HG02678 (cell line): ENCODE results near the gene CTBP2.
A peak's percentile ranks its signal among the peaks of the same experiment; 100 is the strongest.

Source experiments
- ATAC-seq: cut with Tn5 transposase; IDR thresholded peaks from one replicate; pipeline ENCODE4 v1.9.1; 2021; ENCODE audit warnings: mild to moderate bottlenecking, moderate library complexity; ENCODE audit not compliant: unreplicated experiment

CTBP2 gene

DNA sequence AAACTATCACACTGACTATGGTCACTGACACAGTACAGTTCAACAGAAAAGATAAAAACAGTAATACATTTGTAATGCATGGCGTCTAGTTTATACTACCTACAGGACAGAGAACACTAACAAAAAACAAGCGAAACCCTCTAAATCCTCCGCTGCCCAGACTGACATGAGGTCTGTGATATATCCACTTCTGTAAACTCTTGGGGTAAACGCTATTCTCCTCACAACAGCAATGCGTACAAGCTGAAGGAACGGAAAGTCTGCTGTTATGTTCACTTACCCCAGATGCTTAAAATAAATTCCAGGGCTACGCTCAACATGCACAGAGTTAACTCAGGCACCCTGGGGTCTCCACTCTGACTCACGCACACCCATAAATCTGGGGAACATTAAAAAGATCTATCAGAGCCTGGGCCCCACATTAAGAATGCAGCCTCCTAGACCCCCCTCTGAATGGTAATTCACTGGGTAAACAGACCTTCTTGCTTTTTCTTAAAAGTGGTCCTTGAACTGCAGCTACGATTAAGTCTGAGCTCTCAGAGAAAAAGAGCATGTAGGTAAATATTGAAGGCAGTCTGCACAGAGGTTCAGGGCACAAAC lies 105.6 kb downstream of the CTBP2 start:
- no peak for ATAC-seq

DNA sequence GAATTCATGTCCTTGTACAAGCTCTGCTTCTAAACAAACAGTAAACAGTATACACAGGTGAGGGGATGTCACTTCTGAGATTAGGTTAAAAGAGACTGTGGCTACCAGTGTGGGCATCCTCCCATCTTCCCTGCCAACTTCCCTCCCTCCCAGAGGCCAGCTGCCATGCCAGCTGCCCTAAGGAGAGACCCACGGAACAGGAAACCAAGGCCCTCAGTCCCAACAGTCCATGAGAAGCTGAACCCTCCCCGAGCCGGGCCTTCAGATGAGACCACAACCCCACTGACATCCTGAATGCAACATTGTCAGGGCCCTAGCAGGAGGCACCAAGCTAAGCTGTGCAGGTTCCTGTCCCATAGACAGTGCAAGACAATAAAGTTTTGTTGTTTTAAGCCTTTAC lies 106.1 kb downstream of the CTBP2 start:
- no peak for ATAC-seq

DNA sequence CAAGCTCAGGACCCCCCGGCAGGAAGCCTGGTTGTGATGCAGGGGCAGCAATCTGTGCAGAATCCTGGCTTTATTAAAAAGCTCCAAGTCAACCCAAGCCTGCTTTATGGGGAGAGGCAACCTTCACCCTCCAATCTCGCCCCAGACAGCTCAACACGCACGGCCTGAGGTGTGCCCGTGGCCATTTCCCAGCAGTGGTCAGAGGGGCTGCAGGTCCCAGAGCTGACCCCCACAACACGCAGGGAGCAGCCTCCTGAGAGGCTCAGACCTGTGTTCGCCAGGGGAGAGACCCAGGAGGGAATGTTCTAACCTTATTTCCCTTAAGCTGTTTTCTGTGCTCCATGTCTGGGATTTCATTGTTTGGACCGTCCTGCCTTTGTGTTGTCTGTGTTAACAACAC lies 108.2 kb downstream of the CTBP2 start:
- no peak for ATAC-seq

DNA sequence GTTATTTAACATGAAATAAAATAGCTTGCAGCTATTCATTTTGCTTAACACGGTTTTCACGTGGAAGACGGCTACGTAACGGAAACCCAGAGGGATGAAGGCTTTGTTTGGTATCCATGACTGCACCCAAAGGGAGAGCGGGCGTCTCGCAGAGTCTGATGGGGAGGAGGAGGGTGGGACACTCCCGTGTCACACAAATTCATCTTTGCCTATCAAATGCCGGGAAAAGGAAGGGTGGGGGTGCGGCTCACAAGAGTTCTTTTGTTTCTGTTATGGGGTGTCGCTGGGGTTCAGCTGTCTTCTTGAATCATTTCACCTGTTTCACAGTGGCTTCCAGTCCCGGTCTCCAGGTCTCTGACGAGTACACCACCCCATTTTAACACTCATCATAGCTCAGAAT lies 110.0 kb downstream of the CTBP2 start:
- ATAC-seq, result no peak

DNA sequence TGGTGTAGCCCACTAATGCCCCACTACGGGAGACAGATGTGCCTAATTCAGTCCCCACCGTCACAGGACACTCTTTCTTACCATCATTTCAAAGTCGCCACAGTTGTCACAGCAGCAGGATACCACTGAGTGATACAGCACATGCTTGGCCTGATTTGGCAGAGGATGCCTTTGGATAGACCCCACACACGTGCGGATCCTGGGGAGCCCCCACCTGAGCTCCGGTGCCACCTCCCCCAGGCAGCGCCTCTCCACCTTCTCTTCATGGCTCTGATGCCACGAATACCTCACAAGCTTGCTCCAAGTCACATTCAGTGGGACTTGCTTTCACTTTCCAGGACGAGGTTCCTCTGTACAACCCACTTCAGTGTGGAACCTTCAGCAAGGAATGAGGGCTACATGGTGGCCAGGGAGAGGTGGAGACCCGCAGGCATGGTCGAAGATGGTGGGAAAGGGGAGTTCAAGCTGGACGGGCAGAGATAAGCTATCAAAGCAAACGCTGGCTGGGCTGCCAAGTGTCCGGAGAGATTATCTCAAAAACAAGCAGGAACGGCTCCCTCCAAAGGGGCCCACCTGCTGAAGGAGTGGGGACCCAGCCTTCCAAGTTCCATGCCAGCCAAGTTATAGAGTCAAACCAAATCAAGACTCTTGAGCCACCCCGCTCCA lies 111.0 kb downstream of the CTBP2 start:
- ATAC-seq, result no peak

DNA sequence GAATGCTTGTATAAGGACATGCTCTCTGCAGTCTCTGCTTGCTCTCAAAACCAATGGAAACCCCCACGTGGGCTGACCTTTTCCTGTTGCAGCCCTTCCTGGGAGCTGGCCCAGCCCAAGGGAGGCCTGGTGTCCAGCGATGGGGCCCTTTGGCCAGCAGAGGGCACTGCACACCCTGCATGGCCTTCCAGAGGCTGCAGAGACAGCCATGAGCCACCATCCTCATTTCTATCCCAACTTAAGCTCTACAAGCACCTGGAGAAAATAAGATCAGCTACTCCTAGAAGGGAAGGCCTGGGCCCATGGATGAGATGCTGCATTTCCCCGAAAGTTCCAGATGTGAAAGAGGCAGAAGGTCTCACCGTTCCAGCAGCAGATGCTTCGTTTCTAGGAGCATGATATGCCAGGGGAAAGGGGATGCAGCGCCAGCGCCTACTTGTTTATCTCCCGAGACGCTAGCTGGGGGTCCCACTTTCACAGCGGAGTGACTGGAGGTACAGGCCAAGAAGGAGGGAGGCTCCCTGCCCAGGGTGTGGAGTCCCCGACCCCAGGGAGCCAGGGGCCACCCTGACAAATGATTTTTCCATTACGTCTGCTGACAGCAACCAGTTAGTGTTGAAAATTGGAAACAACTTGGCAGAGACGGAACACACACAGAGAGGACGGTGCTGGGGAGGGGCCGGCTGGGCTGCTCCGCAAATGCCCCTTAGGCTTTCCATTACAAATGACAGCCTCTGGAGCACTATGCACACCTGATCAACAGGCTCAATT lies 112.1 kb downstream of the CTBP2 start:
- ATAC-seq, result peak; percentile 93

DNA sequence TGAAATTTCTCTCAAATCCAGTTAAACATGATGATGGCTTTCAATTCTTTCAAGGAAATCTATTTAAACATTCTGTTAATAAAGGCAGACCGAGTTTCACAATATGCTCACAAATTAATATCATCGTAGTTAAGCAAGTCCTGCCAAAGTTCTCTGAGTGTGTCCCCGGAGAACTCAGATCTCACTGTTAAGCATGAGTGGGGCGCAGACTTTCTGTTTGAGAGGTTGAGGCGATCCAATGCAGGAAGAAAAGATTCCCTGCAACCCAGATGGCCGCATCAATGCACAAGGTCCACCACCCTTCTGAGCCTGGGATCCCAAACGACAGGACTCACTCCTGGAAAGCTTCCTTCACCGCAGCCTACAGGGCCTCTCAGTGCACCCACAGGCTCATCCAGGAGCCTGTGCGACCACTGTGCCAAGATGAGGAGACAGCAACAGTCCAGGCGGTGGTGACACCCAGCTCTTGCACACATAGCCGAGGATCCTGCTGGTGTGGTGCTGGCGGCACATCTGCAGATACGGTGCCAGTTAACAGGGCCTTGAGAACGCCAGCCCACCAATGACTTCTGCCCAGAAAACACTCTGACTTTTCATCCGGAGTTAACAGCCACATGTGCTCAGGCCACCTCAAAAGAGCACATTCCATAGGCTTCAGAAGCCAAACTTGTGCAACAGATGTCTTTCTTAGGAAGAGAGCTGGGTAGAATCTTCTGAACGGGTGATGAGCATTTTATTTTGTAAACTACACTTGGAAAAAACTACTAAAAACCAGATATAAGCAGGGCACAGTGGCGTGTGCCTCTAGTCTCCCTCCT lies 116.3 kb downstream of the CTBP2 start:
- ATAC-seq, result no peak

DNA sequence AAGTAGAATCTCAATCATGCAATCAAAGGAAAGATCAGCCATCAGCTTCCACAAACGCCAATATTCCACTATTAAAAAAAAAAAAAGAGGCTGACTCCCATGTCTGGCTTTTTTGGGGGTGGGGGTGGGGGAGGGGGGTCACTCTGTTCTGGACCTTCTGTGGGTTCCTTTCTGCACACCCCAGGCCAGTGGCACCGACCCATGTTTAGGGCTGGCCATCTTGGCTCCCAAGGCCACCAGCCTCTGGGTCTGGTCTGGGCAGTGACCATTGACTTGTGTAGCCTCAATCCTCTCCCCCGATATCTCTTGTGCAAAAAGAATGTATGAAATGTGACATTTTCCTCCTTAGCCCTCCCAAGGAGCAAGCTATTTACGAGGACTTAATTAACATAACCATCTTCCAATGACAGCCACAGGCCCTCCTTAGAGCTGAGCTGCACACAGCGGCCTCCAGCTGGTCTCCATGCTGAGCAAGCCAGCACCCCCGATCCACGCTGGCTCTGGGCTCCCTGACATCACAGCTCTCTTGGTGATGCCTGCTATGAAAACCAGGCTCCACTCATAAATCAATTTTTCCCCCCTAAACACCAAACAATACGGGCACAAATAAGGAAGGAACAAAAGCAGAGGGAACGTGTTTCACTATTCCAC lies 118.4 kb downstream of the CTBP2 start:
- ATAC-seq, result no peak

DNA sequence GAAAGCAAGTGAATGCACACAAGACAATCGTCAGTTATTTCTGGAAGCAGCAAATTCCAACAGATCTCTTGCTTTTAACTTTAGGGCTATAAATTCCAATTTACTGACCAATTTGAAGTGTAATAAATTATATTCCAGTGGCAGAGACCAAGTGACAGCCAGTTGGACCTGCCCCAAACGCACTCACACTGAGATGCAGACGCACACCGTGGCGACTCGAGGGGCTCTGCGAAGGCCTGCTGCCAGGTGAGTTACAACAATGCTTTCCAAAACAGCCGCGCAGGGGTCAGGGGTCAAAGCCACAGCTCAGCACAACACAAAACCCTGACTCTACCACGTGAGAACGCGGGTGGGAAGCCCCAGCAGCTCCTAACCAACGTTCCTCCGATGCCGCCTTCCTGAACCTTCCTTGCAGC lies 121.0 kb downstream of the CTBP2 start:
- ATAC-seq, result no peak

DNA sequence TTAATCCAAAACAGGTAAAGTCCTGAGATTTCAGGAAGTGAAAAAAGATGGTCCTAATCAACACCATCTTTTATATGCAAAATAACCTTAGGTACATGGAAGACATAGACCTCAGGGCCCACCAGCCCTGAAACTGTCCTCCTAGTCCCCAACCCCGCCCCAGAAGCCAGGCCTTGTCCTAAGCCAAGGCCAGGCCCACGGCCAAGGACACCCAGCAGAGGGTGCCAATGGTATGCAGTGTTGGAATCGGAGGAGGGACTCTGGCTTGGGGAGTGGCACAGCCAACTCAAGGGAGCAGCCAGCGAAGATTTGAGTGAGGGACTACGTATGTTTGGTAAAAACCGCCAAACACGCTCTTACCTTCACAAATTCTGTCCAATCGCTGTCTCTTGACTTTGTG lies 121.7 kb downstream of the CTBP2 start:
- no peak for ATAC-seq

DNA sequence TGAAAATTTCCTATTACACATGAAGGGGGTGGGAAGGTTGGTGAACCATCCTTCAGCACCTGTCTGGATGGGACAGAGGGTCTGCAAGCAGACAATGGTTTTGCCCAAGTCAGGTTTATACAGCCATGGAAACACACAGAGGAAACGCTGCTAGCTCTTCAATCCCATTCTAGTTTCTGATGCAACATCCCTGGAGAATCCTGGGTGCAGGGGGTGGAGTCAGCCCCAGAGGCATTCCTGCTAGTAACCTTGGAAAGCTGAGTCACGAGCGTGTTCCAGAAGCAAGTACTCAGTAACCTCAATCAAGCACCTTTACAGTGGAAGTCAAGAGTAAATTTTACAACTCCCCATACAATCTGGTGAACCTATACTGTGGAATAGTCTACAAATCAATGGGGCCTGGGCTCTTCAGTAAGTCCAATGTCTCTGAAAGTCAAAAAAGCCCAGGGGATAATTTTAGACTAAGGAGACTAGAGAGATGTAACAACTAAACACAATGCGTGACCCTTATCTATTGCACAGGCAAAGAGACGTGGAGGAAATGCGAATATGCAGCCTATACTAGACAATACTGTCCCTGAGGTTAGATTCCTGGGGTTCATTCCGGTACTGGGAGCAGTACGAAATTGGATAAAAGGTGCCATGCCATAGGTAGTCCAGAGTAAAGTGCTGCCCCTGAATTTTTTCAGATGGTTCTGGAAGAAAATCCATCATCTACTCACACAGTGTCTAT lies 123.1 kb downstream of the CTBP2 start:
- ATAC-seq, result no peak

DNA sequence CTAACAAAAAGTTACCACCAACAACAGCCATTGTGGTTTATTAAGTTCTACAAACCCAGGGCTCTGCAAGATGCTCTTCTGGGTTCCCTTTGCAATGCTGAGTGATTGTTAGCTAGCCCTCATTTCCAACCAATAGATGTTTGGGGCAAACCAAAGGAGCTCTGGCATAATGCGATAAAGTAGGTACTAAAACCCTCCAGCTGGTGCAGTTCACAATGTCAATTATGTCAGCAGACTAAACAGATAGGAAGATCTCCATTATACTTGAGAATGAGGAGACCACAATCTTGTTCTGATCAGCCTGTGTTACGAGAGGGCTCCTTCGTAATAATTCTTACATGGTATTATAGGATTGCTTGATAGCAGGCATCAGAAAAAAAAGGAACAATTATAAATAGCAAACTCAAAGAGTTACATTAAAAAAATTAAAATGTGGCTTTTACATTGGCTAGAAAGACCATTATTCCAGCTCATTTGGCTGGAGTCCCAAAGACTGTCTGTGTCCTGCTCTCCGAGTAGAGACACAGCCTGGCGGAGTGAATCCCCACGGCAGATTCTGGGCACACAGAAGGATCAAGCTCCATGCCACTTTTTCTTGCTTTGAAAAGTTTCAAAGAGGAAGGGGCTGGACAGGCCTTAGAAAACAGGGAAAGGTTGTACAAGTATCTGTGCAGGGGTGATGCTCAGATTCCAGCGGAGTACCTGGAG lies 124.6 kb downstream of the CTBP2 start:
- ATAC-seq, result no peak

DNA sequence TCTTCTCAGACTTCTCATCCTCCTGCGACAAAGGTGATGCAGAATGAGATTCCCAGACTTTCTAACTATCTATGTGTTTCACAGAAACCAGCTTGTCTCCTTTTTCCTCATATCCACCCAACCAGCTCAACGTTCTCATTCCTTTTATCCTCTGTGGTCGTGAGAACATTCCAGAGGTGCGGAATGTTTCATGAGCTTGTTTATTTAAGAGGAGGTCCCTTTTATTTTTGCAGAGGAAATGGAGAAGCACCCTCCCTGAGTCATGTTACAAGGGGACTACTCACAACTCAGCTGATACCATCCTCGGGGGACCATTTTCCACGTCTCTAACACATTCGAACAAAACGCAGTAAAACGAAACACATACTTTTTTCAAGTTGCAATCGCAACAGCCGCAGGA lies 125.2 kb downstream of the CTBP2 start:
- no peak for ATAC-seq

DNA sequence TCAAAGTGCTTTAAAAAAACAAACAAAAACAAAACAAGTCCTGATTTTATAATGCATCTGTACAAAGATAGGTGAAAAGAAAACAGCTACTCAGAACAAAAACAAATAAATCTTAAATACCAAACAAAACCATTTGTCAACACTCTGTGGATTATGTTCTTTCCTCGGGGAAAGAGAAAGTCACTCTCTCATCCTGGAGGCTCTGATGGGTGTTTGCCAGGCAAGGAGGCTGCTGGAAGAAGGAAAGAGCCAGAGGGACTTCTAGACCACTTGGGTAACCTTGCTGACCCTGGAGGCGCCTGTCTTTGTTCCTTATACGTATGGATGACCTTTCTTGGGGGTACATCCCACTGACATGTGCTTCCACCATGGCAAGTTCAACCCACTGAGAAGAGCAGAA lies 125.7 kb downstream of the CTBP2 start:
- no peak for ATAC-seq

DNA sequence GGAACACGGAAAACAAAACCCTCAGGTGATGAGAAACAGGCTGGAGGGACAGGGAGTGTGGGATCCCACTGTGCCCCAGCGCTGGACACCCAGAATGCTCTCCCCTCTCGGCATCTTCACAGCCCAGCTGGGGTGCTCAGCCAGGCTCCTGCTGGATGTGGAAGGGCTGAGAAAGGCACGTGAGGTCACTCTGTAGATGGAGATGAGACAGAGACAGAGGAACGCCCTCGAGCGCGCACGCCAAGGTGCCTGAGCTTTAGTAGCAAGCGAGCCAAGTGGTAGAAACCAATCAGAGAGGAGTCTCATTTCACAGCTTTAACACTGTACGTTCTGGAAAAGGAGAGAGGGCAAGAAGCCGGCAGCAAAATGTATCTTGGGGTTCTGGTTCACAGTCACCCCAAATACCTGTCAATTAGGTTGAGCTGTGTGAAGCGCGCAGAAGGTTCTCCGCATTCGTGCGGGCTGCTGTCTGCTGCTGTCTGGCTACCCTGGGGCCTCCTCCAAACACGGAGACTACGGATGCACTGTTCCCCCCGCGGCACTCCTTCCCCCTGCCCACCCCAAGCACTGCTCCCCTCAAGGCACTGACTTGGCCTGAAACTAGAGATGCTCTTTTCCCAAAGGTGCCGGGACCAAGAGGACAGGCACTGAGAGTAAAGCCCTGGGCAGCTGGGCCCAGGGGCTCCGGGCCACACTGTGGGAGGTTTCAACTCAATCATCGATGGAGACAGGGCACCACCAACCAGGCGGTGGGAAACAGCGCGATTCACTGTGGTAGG lies 127.0 kb downstream of the CTBP2 start:
- ATAC-seq, result no peak

DNA sequence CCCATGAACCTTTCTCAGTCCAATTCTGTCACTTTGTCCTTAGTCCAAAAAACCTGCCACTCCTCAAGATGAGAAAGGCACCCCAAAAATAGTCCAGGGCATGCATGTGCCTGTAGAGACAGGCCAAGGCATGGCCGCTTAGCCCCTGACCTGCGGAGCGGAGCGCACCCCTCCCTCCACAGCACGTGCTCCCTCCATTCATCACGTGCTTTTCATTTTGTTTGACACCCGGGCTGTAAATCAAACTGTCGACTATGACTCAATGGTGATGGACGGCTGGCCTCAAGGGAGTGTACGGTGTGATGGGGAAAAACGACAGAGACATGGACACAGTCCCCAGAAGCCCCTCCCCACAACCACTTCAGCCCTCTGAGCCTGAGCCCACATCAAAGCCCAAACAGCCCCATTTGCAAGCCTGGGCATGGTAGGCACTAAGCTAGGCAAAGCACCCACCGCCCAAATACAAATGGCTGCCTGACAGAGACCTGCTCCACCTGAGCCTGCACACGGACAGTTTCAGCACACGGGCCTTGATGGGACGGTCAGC lies 127.8 kb downstream of the CTBP2 start:
- no peak for ATAC-seq

DNA sequence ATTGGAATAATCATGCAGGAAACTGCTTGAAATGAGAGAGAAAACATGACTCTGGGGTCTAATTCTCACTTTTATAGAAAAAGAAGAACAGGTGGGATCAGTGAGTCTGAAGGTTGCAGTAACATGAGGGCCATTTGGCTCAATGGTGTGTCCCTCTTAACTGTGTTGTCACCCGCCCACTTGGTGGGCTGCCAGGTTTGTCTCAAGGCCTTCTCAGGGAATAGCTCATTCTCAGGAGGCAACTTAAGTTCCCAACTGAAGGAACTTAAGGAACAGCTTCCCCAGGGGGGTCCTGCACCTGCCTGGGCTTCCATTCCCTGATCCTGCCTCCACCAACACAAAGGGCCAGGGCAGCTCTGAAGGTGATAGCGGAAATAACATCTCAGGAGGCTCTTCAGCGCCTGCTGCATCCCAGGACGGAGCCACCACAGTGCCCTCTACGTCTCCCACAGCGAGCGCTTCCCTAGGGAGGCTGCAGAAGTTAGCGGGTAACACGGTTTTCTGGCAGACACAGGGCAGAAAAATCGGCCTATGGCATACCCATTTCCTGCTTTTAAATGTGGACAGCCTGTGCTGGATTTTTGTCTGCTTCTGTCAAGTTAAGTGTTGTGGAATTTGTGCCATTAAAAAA lies 129.7 kb downstream of the CTBP2 start:
- no peak for ATAC-seq

DNA sequence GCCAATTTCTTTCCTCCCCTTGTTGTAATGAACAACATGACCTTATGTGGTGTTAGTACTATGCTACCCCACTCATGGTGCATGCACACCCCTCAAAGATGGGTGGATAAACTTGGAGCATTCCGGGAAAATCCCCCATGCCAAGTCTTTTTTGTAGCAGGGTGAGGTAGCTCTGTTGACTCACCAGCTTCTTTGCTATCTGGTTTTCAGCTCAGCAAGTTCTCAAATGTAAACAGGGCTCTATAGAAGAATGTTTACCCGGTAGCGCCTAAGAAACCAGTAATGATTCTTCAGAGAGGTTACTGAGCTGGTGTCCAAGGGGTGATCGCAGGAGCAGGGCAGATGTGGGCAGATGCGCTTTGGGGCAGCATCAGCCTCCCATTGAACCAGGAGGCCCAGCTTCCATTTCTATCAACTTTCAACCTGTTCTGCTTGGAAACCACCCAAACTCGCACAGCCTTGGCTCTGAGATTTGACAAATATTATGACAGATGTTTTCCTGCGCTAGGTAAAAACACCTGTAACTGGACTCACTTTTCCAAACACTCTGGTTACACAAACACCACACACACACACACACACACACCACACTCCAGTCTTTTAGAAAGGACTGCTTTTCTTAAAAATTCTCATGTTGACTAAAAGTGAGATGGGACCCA lies 130.7 kb downstream of the CTBP2 start:
- no peak for ATAC-seq
